Lung (tissue), 12 donors: Measurements from ENCODE around the gene FAM222A. TPM values are rescaled to one million over a fixed set of nuclear protein-coding genes. Genes with fewer than 3 reads are reported as not detected.

Experiments
- ATAC-seq: fragments of 200-7000 bp; cut with Tn5 transposase; one replicate; pipeline ENCODE4 v1.9.1; 2020; ENCODE audit warnings: moderate number of reproducible peaks; ENCODE audit not compliant: insufficient read depth, low FRiP score
- DNase-seq, 3 donors: peaks; one replicate each; pipeline ENCODE4 v3.0.0-alpha.2; 2013 to 2017
- H3K27ac ChIP-seq, 2 donors: one replicate each; pipeline ENCODE4 v1.5.1; 2013; ENCODE audit warnings: mild to moderate bottlenecking in 2 of 2, moderate library complexity in 2 of 2, control low read depth in 1 of 2, inconsistent platforms in 1 of 2, low read depth in 1 of 2, low read length in 1 of 2
- H3K27me3 ChIP-seq, 3 donors: one replicate each; pipeline ENCODE4 v1.5.1; 2013; ENCODE audit warnings: low read length in 2 of 3; ENCODE audit not compliant: control insufficient read depth in 3 of 3, insufficient read depth in 3 of 3
- H3K36me3 ChIP-seq, 4 donors: one replicate each; pipeline ENCODE4 v1.5.1; 2013; ENCODE audit warnings: low read length in 4 of 4, mild to moderate bottlenecking in 1 of 4, moderate library complexity in 1 of 4; ENCODE audit not compliant: control insufficient read depth in 4 of 4, insufficient read depth in 4 of 4
- H3K4me1 ChIP-seq, 5 donors: one replicate each; pipeline ENCODE4 v1.5.1; 2013; ENCODE audit warnings: low read length in 5 of 5, mild to moderate bottlenecking in 2 of 5, moderate library complexity in 1 of 5; ENCODE audit not compliant: control insufficient read depth in 5 of 5, insufficient read depth in 5 of 5
- H3K4me3 ChIP-seq: one replicate; pipeline ENCODE4 v1.5.1; 2013; ENCODE audit warnings: mild to moderate bottlenecking, control low read depth, moderate library complexity
- H3K9ac ChIP-seq, 2 donors: one replicate each; pipeline ENCODE4 v1.5.1; 2013; ENCODE audit warnings: low read length in 2 of 2, control low read depth in 1 of 2; ENCODE audit not compliant: insufficient read depth in 1 of 2
- H3K9me3 ChIP-seq, 4 donors: one replicate each; pipeline ENCODE4 v1.5.1; 2013; ENCODE audit warnings: low read length in 3 of 4, mild to moderate bottlenecking in 1 of 4, moderate library complexity in 1 of 4; ENCODE audit not compliant: control insufficient read depth in 4 of 4, insufficient read depth in 3 of 4
- CTCF ChIP-seq: IDR thresholded peaks from 2 replicates; pipeline ENCODE4 v1.5.1; 2012; ENCODE audit warnings: mild to moderate bottlenecking; ENCODE audit errors: control extremely low read depth, extremely low read depth
- WGBS, 2 donors: extraction: QIAGEN DNeasy Blood & Tissue Kit; methylation state at CpG; one replicate each; pipeline ENCODE4 v1.1.7; 2013; 5-methylcytosine and 5-hydroxymethylcytosine counted together
- polyA plus RNA-seq, 2 donors: library from polyadenylated mRNA; stranded (reverse); fragments of 200-250 nt; gene quantifications; one replicate each; pipeline ENCODE4 v1.2.1, GENCODE V29; 2013
- total RNA-seq, 2 donors: library from RNA; depleted of rRNA in 1 of 2; stranded (reverse); fragments of >200 nt in 1 of 2; gene quantifications; one replicate each; pipeline ENCODE4 v1.2.1, GENCODE V29; 2014 to 2021
- donor health status: control.
- donor health status: control.
- donor health status: Bipolar disorder and iron deficiency.
- donor health status: healthy.
- donor health status: DM: yes; HTN: yes; CAD: no.

The FAM222A gene
- total and polyA plus RNA-seq, 4 donors = 0.28 to 2.6 (median 1.1) TPM

- Histone ChIP-seq H3K9me3 (no peaks in the 10 kb centered on the region), H3K27ac (no peak overlapping the region), H3K4me3 (no peak overlapping the region), H3K9ac (no peak overlapping the region), H3K27me3 (no peaks in the 10 kb centered on the region), H3K4me1 (peaks cover 0 to 3% (median 0%) of the 10 kb centered on the region in 5 donors), H3K36me3 (no peaks in the 10 kb centered on the region)
- 94 to 95% methylated on average over 13 of the region's 13 CpGs for WGBS, 2 donors
- DNase-seq (no peak), ATAC-seq (no peak)
- no peak for TF ChIP-seq CTCF
Measured at GRCh38 chr12:109800536-109800935, 86.9 kb downstream of the FAM222A start.

GRCh38 chr12:109802828-109803227 lies 89.2 kb downstream of the FAM222A start:
- H3K9me3 ChIP-seq = no peaks in the 10 kb centered on the region
- no peak for ATAC-seq
- no peak for DNase-seq
- H3K27me3 ChIP-seq = no peaks in the 10 kb centered on the region
- no peak for TF ChIP-seq CTCF
- H3K36me3 ChIP-seq = no peaks in the 10 kb centered on the region
- no peak overlapping the region for H3K9ac ChIP-seq
- peaks cover 0 to 3% (median 0%) of the 10 kb centered on the region in 5 donors for H3K4me1 ChIP-seq
- H3K27ac ChIP-seq = no peak overlapping the region
- no peak overlapping the region for H3K4me3 ChIP-seq
- WGBS, 2 donors = 94% methylated on average over 15 of the region's 15 CpGs

GRCh38 chr12:109803678-109804077 lies 90.1 kb downstream of the FAM222A start:
- no peak overlapping the region for H3K27ac ChIP-seq
- no peak overlapping the region for H3K9ac ChIP-seq
- WGBS, 2 donors = 84 to 95% methylated on average over 3 of the region's 3 CpGs
- no peak for ATAC-seq
- no peak overlapping the region for H3K4me3 ChIP-seq
- no peak for DNase-seq
- peaks cover 0 to 3% (median 0%) of the 10 kb centered on the region in 5 donors for H3K4me1 ChIP-seq
- H3K9me3 ChIP-seq = no peaks in the 10 kb centered on the region
- H3K27me3 ChIP-seq = no peaks in the 10 kb centered on the region
- no peaks in the 10 kb centered on the region for H3K36me3 ChIP-seq
- no peak for TF ChIP-seq CTCF
